ENCODE measurements around the gene MED15.
A peak's percentile ranks its signal among the peaks of the same experiment; 100 is the strongest.

Gene MED15

GRCh38 chr22:20546541-20546950 lies 39.1 kb downstream of the MED15 start:
- H3K4me1 Mint-ChIP-seq, result peaks cover 60% of the 10 kb centered on the region
- no peaks in the 10 kb centered on the region for H3K9me3 Mint-ChIP-seq
- peaks cover 59% of the 10 kb centered on the region for H3K36me3 Mint-ChIP-seq
- no peak overlapping the region for H3K4me3 Mint-ChIP-seq
- ATAC-seq, result no peak
- H3K27ac Mint-ChIP-seq, result peak overlapping the region; percentile 77
- DNase-seq (ENCODE audit: low spot score in 2 of 2), result no peak

- no peak for DNase-seq (ENCODE audit: low spot score in 2 of 2)
- no peaks in the 10 kb centered on the region for H3K9me3 Mint-ChIP-seq
- no peak overlapping the region for H3K27ac Mint-ChIP-seq
- peaks cover 59% of the 10 kb centered on the region for H3K36me3 Mint-ChIP-seq
- H3K4me1 Mint-ChIP-seq, result peaks cover 65% of the 10 kb centered on the region
- H3K4me3 Mint-ChIP-seq, result no peak overlapping the region
- ATAC-seq, result no peak
These were observed 39.6 kb downstream of the MED15 start for GRCh38 chr22:20547029-20547428.

- ATAC-seq (no peak), DNase-seq (ENCODE audit: low spot score in 2 of 2) (no peak)
- H3K27ac Mint-ChIP-seq, result peak overlapping the region; percentile 98
- peaks cover 61% of the 10 kb centered on the region for H3K36me3 Mint-ChIP-seq
- no peaks in the 10 kb centered on the region for H3K9me3 Mint-ChIP-seq
- H3K4me3 Mint-ChIP-seq, result peak overlapping the region; percentile 79
- peaks cover 65% of the 10 kb centered on the region for H3K4me1 Mint-ChIP-seq
These were observed 41.4 kb downstream of the MED15 start for GRCh38 chr22:20548806-20549205.

GRCh38 chr22:20549232-20549841 lies 41.9 kb downstream of the MED15 start:
- Mint-ChIP-seq H3K4me3 (peak overlapping the region; percentile 79), H3K36me3 (peaks cover 61% of the 10 kb centered on the region), H3K9me3 (no peaks in the 10 kb centered on the region), H3K4me1 (peaks cover 67% of the 10 kb centered on the region), H3K27ac (peak overlapping the region; percentile 98)
- no peak for ATAC-seq
- DNase-seq (ENCODE audit: low spot score in 2 of 2), result no peak

GRCh38 chr22:20550057-20550817 lies 42.8 kb downstream of the MED15 start:
- H3K36me3 Mint-ChIP-seq, result peaks cover 64% of the 10 kb centered on the region
- peak overlapping the region; percentile 98 for H3K27ac Mint-ChIP-seq
- no peaks in the 10 kb centered on the region for H3K9me3 Mint-ChIP-seq
- peaks cover 69% of the 10 kb centered on the region for H3K4me1 Mint-ChIP-seq
- peak overlapping the region; percentile 79 for H3K4me3 Mint-ChIP-seq
- ATAC-seq, result peak; percentile 54
- no peak for DNase-seq (ENCODE audit: low spot score in 2 of 2)

GRCh38 chr22:20550851-20551744 lies 43.7 kb downstream of the MED15 start:
- peak overlapping the region; percentile 79 for H3K4me3 Mint-ChIP-seq
- DNase-seq (ENCODE audit: low spot score in 2 of 2) (peak; percentile 30 to 73), ATAC-seq (peak; percentile 84)
- H3K36me3 Mint-ChIP-seq, result peaks cover 64% of the 10 kb centered on the region
- H3K4me1 Mint-ChIP-seq, result peaks cover 71% of the 10 kb centered on the region
- peak overlapping the region; percentile 98 for H3K27ac Mint-ChIP-seq
- no peaks in the 10 kb centered on the region for H3K9me3 Mint-ChIP-seq

GRCh38 chr22:20551805-20552442 lies 44.5 kb downstream of the MED15 start:
- ATAC-seq (peak; percentile 90), DNase-seq (ENCODE audit: low spot score in 2 of 2) (peak; percentile 53 to 77)
- H3K4me1 Mint-ChIP-seq, result peaks cover 73% of the 10 kb centered on the region
- H3K27ac Mint-ChIP-seq, result peak overlapping the region; percentile 98
- peak overlapping the region; percentile 79 for H3K4me3 Mint-ChIP-seq
- peaks cover 65% of the 10 kb centered on the region for H3K36me3 Mint-ChIP-seq
- H3K9me3 Mint-ChIP-seq, result no peaks in the 10 kb centered on the region

- Mint-ChIP-seq H3K36me3 (peaks cover 73% of the 10 kb centered on the region), H3K9me3 (no peaks in the 10 kb centered on the region), H3K4me3 (peak overlapping the region; percentile 79), H3K4me1 (peaks cover 81% of the 10 kb centered on the region), H3K27ac (peak overlapping the region; percentile 98)
- ATAC-seq (no peak), DNase-seq (ENCODE audit: low spot score in 2 of 2) (no peak)
These were observed 45.3 kb downstream of the MED15 start for GRCh38 chr22:20552443-20553401.

- ATAC-seq (no peak), DNase-seq (ENCODE audit: low spot score in 2 of 2) (no peak)
- Mint-ChIP-seq H3K27ac (no peak overlapping the region), H3K4me3 (peak overlapping the region; percentile 31), H3K4me1 (peaks cover 85% of the 10 kb centered on the region), H3K36me3 (peaks cover 81% of the 10 kb centered on the region), H3K9me3 (peaks cover 6% of the 10 kb centered on the region)
These were observed 46.7 kb downstream of the MED15 start for GRCh38 chr22:20553947-20554741.

GRCh38 chr22:20554824-20555223 lies 47.4 kb downstream of the MED15 start:
- H3K4me3 Mint-ChIP-seq, result peak overlapping the region; percentile 31
- ATAC-seq (no peak), DNase-seq (ENCODE audit: low spot score in 2 of 2) (no peak)
- H3K4me1 Mint-ChIP-seq, result peaks cover 79% of the 10 kb centered on the region
- peak overlapping the region; percentile 81 for H3K27ac Mint-ChIP-seq
- H3K9me3 Mint-ChIP-seq, result peaks cover 9% of the 10 kb centered on the region
- H3K36me3 Mint-ChIP-seq, result peaks cover 88% of the 10 kb centered on the region

GRCh38 chr22:20558534-20558933 lies 51.1 kb downstream of the MED15 start:
- peaks cover 9% of the 10 kb centered on the region for H3K9me3 Mint-ChIP-seq
- H3K36me3 Mint-ChIP-seq, result peaks cover 100% of the 10 kb centered on the region
- peak overlapping the region; percentile 95 for H3K27ac Mint-ChIP-seq
- ATAC-seq (no peak), DNase-seq (ENCODE audit: low spot score in 2 of 2) (no peak)
- no peak overlapping the region for H3K4me3 Mint-ChIP-seq
- H3K4me1 Mint-ChIP-seq, result peaks cover 76% of the 10 kb centered on the region

GRCh38 chr22:20559174-20559760 lies 51.9 kb downstream of the MED15 start:
- ATAC-seq (no peak), DNase-seq (ENCODE audit: low spot score in 2 of 2) (no peak)
- peaks cover 100% of the 10 kb centered on the region for H3K36me3 Mint-ChIP-seq
- H3K9me3 Mint-ChIP-seq, result peaks cover 9% of the 10 kb centered on the region
- peaks cover 83% of the 10 kb centered on the region for H3K4me1 Mint-ChIP-seq
- peak overlapping the region; percentile 95 for H3K27ac Mint-ChIP-seq
- no peak overlapping the region for H3K4me3 Mint-ChIP-seq

- DNase-seq (ENCODE audit: low spot score in 2 of 2), result no peak
- Mint-ChIP-seq H3K4me1 (peaks cover 82% of the 10 kb centered on the region), H3K36me3 (peaks cover 100% of the 10 kb centered on the region), H3K9me3 (peaks cover 9% of the 10 kb centered on the region), H3K27ac (peak overlapping the region; percentile 16), H3K4me3 (no peak overlapping the region)
- no peak for ATAC-seq
These were observed 53.3 kb downstream of the MED15 start for GRCh38 chr22:20560716-20561115.
